Measurements from ENCODE around the gene KCNA3.

DNA sequence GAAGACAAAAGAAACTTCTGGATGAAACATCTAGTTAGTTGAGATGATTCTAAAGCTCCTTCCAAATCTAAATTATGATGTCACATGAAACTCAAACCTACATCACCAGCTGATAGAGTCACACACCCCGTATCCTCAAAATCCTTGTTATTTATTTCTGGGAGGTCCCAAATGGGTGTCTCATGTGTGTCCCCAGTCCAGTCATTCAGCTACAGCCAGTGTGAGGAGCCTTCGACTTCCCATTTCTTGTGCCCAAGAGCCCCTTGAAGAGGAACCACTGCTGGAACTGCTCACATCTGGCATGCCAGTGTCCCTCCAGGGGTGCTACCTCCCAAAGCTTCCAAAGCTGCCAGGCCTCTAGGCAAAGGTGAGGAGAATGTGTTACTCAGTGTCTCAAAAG lies 32.5 kb upstream of the KCNA3 start:
- TF ChIP-seq, protein P1, sequence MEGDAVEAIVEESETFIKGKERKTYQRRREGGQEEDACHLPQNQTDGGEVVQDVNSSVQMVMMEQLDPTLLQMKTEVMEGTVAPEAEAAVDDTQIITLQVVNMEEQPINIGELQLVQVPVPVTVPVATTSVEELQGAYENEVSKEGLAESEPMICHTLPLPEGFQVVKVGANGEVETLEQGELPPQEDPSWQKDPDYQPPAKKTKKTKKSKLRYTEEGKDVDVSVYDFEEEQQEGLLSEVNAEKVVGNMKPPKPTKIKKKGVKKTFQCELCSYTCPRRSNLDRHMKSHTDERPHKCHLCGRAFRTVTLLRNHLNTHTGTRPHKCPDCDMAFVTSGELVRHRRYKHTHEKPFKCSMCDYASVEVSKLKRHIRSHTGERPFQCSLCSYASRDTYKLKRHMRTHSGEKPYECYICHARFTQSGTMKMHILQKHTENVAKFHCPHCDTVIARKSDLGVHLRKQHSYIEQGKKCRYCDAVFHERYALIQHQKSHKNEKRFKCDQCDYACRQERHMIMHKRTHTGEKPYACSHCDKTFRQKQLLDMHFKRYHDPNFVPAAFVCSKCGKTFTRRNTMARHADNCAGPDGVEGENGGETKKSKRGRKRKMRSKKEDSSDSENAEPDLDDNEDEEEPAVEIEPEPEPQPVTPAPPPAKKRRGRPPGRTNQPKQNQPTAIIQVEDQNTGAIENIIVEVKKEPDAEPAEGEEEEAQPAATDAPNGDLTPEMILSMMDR (IDR thresholded peaks at IDR 0.05): no peak
- TF ChIP-seq POLR2A (IDR thresholded peaks at IDR 0.05): no peak
